ENCODE data around the gene MAGEA9B.

DNA sequence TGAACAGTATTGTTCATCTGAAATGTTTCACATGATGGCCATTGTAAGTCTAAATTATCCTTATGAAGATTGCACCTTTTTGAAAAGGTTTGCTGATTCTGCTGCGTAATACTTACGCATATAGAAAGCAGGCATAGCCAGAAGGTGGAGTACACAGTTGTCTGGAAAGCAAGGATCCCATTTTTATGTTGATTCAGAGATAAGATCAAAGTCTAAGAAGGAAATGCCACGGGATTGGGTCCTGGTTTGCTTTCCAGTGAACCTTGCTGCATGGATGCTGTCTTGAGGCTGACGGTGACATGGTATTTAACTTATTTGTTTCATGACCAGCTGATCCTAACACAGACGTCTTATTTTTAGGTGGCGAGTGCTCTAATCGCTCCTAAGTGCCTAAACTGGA, 15.5 kb downstream of the MAGEA9B start:
- TF ChIP-seq, protein P1, sequence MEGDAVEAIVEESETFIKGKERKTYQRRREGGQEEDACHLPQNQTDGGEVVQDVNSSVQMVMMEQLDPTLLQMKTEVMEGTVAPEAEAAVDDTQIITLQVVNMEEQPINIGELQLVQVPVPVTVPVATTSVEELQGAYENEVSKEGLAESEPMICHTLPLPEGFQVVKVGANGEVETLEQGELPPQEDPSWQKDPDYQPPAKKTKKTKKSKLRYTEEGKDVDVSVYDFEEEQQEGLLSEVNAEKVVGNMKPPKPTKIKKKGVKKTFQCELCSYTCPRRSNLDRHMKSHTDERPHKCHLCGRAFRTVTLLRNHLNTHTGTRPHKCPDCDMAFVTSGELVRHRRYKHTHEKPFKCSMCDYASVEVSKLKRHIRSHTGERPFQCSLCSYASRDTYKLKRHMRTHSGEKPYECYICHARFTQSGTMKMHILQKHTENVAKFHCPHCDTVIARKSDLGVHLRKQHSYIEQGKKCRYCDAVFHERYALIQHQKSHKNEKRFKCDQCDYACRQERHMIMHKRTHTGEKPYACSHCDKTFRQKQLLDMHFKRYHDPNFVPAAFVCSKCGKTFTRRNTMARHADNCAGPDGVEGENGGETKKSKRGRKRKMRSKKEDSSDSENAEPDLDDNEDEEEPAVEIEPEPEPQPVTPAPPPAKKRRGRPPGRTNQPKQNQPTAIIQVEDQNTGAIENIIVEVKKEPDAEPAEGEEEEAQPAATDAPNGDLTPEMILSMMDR (IDR thresholded peaks at IDR 0.05; ENCODE audit: low read depth, low read length) = no peak
- no peak for TF ChIP-seq POLR2A (IDR thresholded peaks at IDR 0.05; ENCODE audit: extremely low read depth, insufficient read length)
